HuH-7.5 (cell line): ENCODE data around the gene CEP131.

Experiments used
- DNase-seq: peaks from one replicate; pipeline ENCODE4 v3.0.0; 2011; ENCODE audit warnings: low spot score

The CEP131 gene

GRCh38 chr17:81223762-81224130 lies 981 bp upstream of the CEP131 start:
- no peak for DNase-seq

DNA sequence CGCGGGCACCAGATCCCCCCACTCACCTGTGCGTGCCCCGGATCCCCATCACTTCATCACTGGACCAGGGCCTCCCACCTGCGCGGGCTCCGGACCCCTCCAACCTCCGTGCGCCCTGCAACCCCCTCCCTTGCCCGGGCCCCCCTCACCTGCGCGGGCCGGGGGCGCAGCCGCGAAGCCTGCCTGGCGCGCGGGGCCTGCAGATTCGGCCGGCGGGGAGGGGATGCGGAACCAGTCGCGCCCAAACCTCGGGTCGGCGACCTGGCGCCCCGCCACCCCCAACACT lies 202 bp downstream of the CEP131 start:
- no peak for DNase-seq

GRCh38 chr17:81221842-81222619 lies 734 bp downstream of the CEP131 start:
- DNase-seq = no peak

DNA sequence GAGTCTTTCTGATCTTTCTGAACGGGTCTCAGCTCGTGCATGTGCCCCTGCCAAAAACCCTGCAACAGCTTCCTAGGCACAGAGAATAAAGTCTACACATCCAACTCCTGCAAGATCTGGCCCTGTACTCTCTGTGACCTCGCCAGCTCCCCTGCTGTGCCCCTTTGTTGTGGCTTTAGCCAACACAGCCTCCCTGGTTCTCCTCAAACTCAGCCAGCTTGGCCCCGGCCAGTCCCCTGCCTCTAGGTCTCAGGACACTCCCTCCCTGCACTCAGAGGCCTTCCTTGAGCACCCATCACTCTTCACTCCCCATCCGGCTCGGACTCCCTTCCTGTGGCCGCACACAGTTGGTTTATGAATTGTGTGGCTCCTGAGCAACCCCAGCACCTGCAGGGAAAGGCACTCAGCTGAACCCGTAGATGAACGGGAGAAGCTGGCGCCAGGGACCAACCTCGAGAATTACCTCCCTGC lies 1.4 kb downstream of the CEP131 start:
- no peak for DNase-seq

GRCh38 chr17:81219476-81220180 lies 3.1 kb downstream of the CEP131 start:
- DNase-seq = no peak

GRCh38 chr17:81218991-81219390 lies 3.8 kb downstream of the CEP131 start:
- no peak for DNase-seq

- no peak for DNase-seq
Observed at GRCh38 chr17:81218459-81218858, 4.3 kb downstream of the CEP131 start.

DNA sequence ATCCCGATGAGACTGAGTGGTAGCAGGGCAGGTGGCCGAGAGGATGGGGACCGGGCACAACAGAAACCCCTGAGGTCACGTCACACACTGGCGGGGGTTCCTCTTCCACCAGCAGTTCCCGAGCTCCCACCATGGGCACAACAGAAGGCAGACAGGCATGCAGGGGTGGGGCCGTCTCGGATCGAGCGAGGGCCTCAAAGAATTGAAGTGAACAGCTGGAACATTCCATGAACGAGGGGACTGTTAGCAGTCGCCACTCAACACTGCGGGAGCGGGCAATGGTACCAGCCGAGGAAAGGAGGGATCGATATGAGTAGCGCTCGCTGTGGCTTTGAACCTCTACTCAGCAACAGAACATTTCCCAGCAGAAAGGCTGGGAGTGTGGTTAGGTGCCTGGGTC lies 5.3 kb downstream of the CEP131 start:
- no peak for DNase-seq

- DNase-seq = no peak
Observed at GRCh38 chr17:81213978-81214377, 8.8 kb downstream of the CEP131 start.

DNA sequence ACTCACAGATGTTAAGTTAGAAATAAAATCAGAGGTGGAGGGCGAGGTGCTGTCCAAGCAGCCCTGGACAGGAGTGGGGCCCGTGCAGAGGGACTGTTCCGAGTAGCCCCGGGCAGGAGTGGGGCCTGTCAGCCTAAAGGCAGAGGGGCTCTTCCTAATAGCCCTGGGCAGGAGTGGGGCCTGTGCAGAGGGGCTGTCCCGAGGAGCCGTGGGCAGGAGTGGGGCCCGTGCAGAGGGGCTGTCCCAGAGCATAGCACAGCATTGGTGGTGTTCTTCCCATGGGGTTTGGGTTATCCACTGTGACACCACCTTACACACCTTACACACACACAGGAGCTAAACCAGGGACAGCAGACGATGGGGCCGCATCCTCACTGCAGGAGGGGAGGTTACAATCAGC lies 10.4 kb downstream of the CEP131 start:
- no peak for DNase-seq

DNA sequence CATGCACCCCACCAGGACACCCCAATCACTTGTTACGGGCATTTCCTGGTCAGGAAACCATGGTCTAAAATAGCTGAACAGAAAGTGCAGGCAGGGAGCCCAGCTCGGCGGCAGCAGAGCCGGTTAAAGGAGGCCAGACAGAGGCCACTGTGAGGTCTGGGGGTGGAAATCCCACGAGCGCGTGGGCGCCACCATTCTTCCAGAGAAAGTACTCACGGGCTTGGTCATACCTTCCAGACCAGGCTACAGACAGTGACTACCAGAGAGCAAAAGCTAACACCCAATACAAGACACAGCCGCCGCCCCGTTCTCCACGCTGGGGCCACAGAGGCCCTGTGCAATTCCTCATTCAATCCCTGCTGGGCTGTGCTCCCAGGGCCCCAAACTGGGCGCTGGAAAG lies 11.9 kb downstream of the CEP131 start:
- no peak for DNase-seq

DNA sequence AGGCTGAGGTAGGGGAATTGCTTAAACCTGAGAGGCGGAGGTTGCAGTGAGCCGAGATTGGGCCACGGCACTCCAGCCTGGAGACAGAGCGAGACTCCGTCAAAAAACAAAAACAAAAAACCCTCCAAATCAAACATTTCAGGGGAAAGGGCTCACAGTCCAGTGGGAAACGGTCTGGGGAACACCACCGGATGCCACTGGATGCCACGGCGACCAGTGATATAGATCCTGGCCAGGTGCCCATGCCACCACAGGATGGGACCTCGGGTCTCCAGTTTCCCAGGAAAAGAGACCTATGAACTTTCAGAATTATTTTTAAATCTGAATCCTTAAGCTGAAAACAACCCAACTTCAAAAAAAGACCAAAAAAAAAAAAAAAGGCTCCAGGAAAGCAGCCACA lies 12.3 kb downstream of the CEP131 start:
- DNase-seq = no peak

GRCh38 chr17:81209141-81209540 lies 13.6 kb downstream of the CEP131 start:
- no peak for DNase-seq

DNA sequence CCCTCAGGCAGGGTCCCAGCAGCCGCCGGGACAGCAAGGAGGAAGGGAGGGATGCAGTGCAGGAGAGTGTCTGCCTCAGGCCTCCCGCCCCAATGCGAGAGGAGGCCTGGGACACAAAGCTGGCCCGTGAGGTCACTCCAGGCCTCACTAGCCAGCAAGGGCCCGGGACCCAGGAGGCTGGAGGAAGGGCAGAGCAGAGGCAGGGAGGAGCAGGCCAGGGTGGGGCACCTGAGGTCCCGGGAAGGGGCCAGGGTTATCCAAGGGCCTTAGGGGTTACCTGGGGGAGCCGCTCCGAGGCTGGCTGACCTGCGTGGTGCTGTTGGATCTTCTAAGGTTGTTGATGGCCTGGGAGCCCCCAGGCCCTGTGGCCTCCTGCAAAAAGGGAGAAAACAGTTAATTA lies 14.1 kb downstream of the CEP131 start:
- no peak for DNase-seq

DNA sequence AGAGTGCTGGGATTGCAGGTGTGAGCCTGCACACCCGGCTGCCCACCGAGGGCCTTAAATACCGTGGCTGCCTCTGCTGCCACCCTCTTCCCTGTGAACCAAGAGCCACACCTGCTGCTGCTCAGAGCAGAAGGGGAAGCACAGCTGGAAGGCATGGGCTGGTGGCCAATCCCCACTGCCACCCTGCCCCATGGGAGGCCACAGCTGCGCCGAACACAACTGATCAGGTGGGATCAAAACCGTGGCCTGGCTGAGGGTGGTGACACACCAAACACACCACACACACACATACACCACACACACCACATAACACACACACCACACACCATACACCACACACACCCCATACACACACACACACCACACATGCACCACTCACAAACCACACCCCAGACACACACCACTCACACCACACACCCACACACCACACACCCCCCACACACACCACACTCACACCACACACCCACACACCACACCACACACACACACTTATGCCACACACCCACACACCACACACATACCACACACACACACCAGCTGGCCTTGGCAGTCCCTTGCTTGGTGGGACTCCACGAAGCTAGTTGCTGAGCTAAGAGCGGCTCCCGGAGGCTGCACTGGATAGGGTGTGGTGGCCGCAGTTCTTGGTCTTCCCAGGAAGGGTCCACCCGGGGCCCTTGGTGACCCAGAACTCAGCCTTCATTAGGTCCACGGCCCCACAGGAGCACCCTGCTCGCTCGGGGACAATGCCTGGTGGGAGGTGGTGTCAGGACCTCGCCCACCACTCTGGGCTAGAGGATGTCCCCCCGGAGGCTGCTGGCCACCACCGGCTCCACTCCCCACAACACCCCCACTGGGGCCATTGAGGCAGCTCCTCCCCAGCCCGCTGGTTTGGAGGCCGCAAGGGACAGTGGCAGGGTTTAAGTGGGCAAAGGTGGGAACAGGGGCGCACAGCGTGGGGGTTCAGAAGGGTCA lies 14.9 kb downstream of the CEP131 start:
- DNase-seq = no peak

GRCh38 chr17:81206657-81207056 lies 16.1 kb downstream of the CEP131 start:
- no peak for DNase-seq

DNA sequence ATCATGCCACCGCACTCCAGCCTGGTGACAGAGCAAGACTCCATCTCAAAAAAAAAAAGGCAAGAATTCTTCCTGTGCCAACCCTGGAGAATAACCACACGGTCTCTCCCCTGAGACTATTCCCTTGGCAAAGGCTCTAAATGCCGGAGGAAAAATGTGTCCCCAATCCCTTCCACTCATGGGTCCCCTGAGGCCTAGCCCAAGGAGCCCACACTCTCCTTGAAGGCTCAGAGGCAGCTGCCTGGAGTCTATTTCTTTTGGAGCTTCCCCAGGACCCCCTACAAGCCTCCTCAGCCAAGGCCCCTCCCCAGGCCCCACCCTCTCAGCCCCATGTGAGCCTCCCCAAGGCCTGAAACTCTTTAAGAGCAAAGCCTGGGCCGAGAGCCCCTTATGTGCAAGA lies 16.6 kb downstream of the CEP131 start:
- DNase-seq = no peak

DNA sequence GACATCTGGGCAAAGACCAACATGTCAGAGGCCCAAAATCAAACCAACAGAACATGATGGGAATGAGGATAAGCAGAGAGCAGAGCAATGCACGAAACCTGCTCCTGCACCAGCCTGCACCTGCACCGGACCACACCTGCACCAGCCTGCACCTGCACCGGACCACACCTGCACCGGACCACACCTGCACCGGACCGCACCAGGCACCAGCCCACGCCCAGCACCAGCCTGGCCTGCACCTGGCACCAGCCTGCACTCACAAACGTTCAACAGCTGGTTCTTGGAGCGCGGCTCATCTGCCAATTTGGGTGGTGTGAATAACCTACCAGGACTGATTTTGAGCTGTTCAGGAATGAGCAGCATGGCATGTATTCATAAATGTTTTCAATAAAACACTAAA lies 18.2 kb downstream of the CEP131 start:
- no peak for DNase-seq

DNA sequence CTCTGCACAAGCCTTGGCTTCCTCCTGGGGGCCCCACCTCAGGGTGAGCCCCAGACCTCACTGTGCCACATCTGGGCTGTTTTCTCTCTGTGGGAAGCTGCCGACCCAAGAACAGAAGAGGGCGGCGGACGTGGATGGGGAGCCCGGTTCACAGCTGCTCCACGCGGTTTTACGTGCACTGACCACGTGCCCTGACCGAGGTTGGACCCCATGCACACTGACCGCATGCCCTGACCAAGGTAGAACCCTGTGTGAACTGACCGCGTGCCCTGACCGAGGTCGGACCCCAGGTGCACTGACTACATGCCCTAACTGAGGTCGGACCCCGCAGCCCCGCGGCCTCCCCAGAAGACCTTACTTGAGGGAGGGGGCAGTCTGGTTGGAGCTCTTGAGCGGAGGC lies 19.6 kb downstream of the CEP131 start:
- no peak for DNase-seq

DNA sequence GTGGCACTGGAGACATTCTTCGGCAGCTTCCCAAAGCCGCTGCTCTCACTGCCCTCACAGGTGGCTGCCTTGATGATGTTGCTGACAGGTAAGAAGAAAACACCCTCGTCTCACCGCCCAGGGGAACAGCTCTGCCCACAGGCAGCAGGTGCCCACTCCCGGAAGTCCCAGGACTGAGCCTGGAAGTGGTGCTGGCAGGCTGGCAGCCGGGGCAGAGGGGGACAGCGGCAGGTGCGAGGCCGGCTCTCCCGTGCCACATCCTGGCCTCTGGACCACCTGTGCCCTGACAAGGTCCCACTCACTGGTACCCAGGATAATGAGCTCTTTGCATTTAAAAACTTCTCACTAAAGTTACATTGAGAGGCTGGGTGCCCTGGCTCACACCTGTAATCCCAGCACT lies 20.4 kb downstream of the CEP131 start:
- DNase-seq = no peak

GRCh38 chr17:81200695-81201580 lies 21.8 kb downstream of the CEP131 start:
- DNase-seq = peak; percentile 88

- no peak for DNase-seq
Observed at GRCh38 chr17:81200201-81200600, 22.6 kb downstream of the CEP131 start.
